B cell (primary cell): Measurements from ENCODE around the gene RPTOR. TPM values are rescaled to one million over a fixed set of nuclear protein-coding genes. Genes with fewer than 3 reads are reported as not detected.

Source experiments
- ATAC-seq: fragments of 200-7000 bp; cut with Tn5 transposase; one replicate; pipeline ENCODE4 v1.10.0; 2021; ENCODE audit warnings: low read depth, mild to moderate bottlenecking, moderate number of reproducible peaks, moderate library complexity
- CTCF ChIA-PET: fragments of 350-600 bp; sonication (Branson Sonifier 250); formaldehyde crosslinking; loops from one replicate; lab custom pipeline; 2021; ENCODE audit warnings: antibody characterized with exemption, inconsistent platforms; lab: Charles Lee
- POLR2A ChIA-PET: fragments of 350-600 bp; sonication (Branson Sonifier 250); formaldehyde crosslinking; loops from one replicate; lab custom pipeline; 2021; ENCODE audit warnings: antibody characterized with exemption; lab: Charles Lee
- DNase-seq: peaks from one replicate; pipeline ENCODE4 v3.0.0; 2013
- H2AFZ ChIP-seq: 2 replicates; pipeline ENCODE4 v1.6.1; 2012; ENCODE audit warnings: mild to moderate bottlenecking, low read depth, low read length; ENCODE audit not compliant: insufficient read depth, poor library complexity, severe bottlenecking
- H3K27ac ChIP-seq, 2 donors: 1 replicate in 1 of 2; 2 replicates in 1 of 2; pipeline ENCODE4 v1.5.1; 2012 to 2013; ENCODE audit warnings: low read length in 2 of 2, mild to moderate bottlenecking in 2 of 2, moderate library complexity in 1 of 2
- H3K27me3 ChIP-seq, 4 experiments: fragments of 200-600 bp in 1 of 4; sonication (generic) in 1 of 4; replicated peaks in 1 of 4; 1 replicate in 2 of 4; 2 replicates in 2 of 4; pipeline versions ENCODE4 v1.6.1 to v1.7.0; 2013 to 2016; ENCODE audit warnings: low read length in 3 of 4, mild to moderate bottlenecking in 2 of 4, mixed read lengths in 1 of 4, moderate library complexity in 1 of 4; ENCODE audit not compliant: insufficient read depth in 4 of 4, control insufficient read depth in 3 of 4; ENCODE audit errors: control extremely low read depth in 1 of 4
- H3K36me3 ChIP-seq, 2 experiments: replicated peaks in 1 of 2; 1 replicate in 1 of 2; 2 replicates in 1 of 2; pipeline versions ENCODE4 v1.6.1 to v1.7.1; 2013; ENCODE audit warnings: low read length in 1 of 2; ENCODE audit not compliant: insufficient read depth in 2 of 2, control insufficient read depth in 1 of 2; ENCODE audit errors: control extremely low read depth in 1 of 2, extremely low read depth in 1 of 2
- H3K4me1 ChIP-seq, 2 donors: fragments of 200-600 bp in 1 of 2; sonication (generic) in 1 of 2; 1 replicate in 1 of 2; 2 replicates in 1 of 2; pipeline versions ENCODE4 v1.5.1 to v1.6.1; 2013 to 2017; ENCODE audit warnings: low read length in 2 of 2; ENCODE audit not compliant: control insufficient read depth in 2 of 2, insufficient read depth in 2 of 2
- H3K4me2 ChIP-seq: replicated peaks from 2 replicates; pipeline ENCODE3; 2012; ENCODE audit warnings: mild to moderate bottlenecking, low read depth, low read length; ENCODE audit not compliant: poor library complexity, severe bottlenecking
- H3K4me3 ChIP-seq, 5 experiments: fragments of 200-600 bp in 1 of 5; sonication (generic) in 1 of 5; 1 replicate in 3 of 5; 2 replicates in 2 of 5; pipeline versions ENCODE4 v1.5.1 to v1.7.0; 2011 to 2016; ENCODE audit warnings: low read length in 4 of 5, mild to moderate bottlenecking in 4 of 5, low read depth in 2 of 5, control low read depth in 1 of 5, moderate library complexity in 1 of 5; ENCODE audit not compliant: insufficient read depth in 1 of 5; ENCODE audit errors: control extremely low read depth in 1 of 5, extremely low read depth in 1 of 5
- H3K79me2 ChIP-seq: fragments of 200-600 bp; sonication (generic); one replicate; pipeline ENCODE4 v1.6.0; 2016; ENCODE audit warnings: low read length; ENCODE audit not compliant: control insufficient read depth, insufficient read depth
- H3K9ac ChIP-seq: fragments of 200-600 bp; sonication (generic); 2 replicates; pipeline ENCODE4 v1.6.1; 2017; ENCODE audit warnings: mild to moderate bottlenecking, low read length, moderate library complexity
- H3K9me3 ChIP-seq, 3 donors: one replicate each; pipeline versions ENCODE4 v1.6.1 to v1.7.1; 2013; ENCODE audit warnings: low read length in 2 of 3; ENCODE audit not compliant: control insufficient read depth in 2 of 3, insufficient read depth in 1 of 3; ENCODE audit errors: control extremely low read depth in 1 of 3
- H4K20me1 ChIP-seq: 2 replicates; pipeline ENCODE4 v1.6.0; 2012; ENCODE audit warnings: mild to moderate bottlenecking, low read length; ENCODE audit not compliant: insufficient read depth, control insufficient read depth, poor library complexity, severe bottlenecking
- H3K27ac Mint-ChIP-seq: one replicate; pipeline ENCODE4 v1.8.0; 2021; ENCODE audit warnings: mixed read lengths
- H3K27me3 Mint-ChIP-seq: one replicate; pipeline ENCODE4 v1.8.0; 2021; ENCODE audit warnings: mixed read lengths
- H3K4me1 Mint-ChIP-seq: one replicate; pipeline ENCODE4 v1.8.0; 2021; ENCODE audit warnings: mixed read lengths
- H3K4me3 Mint-ChIP-seq: one replicate; pipeline ENCODE4 v1.8.0; 2021; ENCODE audit warnings: mixed read lengths
- H3K9me3 Mint-ChIP-seq: one replicate; pipeline ENCODE4 v1.8.0; 2022; ENCODE audit warnings: mixed read lengths; ENCODE audit not compliant: insufficient read depth
- EZH2 ChIP-seq: IDR thresholded peaks from 2 replicates; pipeline ENCODE4 v1.6.1; 2012; ENCODE audit warnings: borderline replicate concordance, low read depth, mild to moderate bottlenecking, moderate library complexity, low read length; ENCODE audit not compliant: insufficient read depth, poor library complexity, severe bottlenecking
- WGBS: methylation state at CpG from one replicate; pipeline ENCODE4 v1.1.5; 2013; ENCODE audit warnings: missing lambda C conversion rate; ENCODE audit not compliant: insufficient coverage; 5-methylcytosine and 5-hydroxymethylcytosine counted together
- intact Hi-C: fragments of 100-400 bp; cut with micrococcal nuclease; formaldehyde crosslinking; loops from one replicate; pipeline ENCODE4 v1.10.0; 2022
- polyA plus RNA-seq: library from polyadenylated mRNA; depleted of rRNA; stranded (reverse); fragments of >200 nt; gene quantifications from 2 replicates; pipeline ENCODE4 v1.2.3, GENCODE V29; 2012
- total RNA-seq, 2 donors: library from RNA; stranded (reverse); fragments of 120-200 nt in 1 of 2; gene quantifications; 1 replicate in 1 of 2; 2 replicates in 1 of 2; pipeline versions ENCODE4 v1.2.3 to v1.2.4, GENCODE V29; 2013 to 2022
- TF ChIP-seq, protein P1 (sequence below): fragments of 200-600 bp; IDR thresholded peaks from one replicate; pipeline ENCODE4 v1.8.0; 2022; ENCODE audit warnings: antibody characterized with exemption, mild to moderate bottlenecking

Gene RPTOR
- total and polyA plus RNA-seq, 2 donors (not counting 1 experiment from before 2014, with no cell fraction given), result 13.4 to 58.8 TPM

DNA sequence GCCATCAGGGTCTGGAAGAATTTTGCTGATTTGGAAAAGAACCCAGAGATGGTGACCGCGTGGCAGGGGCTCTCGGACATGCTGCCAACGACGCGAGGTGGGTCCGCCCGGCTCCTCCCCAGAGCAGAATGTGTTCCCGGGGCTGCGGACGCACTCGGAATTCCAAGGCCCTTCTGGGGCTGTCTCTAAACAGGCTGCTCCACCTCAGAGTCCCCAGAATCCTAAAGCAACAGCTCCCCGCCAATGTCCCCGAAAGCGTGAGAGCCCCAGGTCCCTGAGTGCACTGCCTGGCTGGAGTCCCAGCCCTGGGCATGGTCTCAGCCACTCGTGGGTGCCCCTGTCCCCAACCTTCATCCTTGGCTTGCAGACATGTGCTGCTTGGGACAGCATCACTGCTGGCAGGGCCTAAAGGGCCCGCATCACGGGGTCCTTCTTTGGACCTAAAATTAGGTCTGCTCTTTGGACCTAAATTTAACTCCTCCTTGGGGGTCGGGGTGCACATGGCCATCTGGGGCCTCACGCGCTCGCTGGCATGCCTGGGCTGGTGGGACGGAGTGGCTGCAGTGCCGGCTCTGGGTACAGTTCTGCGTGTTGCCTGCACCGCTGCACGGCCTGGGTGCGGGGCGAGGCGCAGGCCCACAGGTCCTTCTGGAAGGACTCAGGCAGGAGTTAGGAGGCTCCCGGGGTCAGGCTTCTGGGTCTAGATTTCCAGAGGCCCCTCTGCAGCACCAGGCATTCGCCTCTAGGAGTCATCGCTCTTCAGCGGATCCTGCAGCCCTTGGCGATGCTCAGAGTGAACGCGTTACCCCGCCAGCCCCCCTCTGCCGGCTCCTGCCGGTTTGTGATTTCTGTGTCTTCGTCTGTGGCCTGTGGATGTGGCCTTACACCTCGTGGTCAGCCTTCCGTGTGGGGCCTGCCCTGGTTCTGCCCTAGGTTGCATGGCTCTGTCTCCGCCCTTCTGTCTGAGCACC lies 405.1 kb downstream of the RPTOR start:
- Histone ChIP-seq H3K36me3 (peaks cover 0 to 30% of the 10 kb centered on the region in 2 experiments), H3K9ac (no peak overlapping the region), H3K79me2 (no peaks in the 10 kb centered on the region), H4K20me1 (no peaks in the 10 kb centered on the region), H2AFZ (no peak overlapping the region), H3K27me3 (no peaks in the 10 kb centered on the region), H3K4me2 (no peak overlapping the region), H3K4me3 (no peak overlapping the region), H3K27ac (no peak overlapping the region), H3K9me3 (peaks cover 0 to 4% (median 0%) of the 10 kb centered on the region in 3 donors), H3K4me1 (peaks cover 10 to 14% of the 10 kb centered on the region in 2 donors)
- Mint-ChIP-seq H3K27ac (no peak overlapping the region), H3K9me3 (no peaks in the 10 kb centered on the region), H3K4me3 (no peak overlapping the region), H3K4me1 (peaks cover 10% of the 10 kb centered on the region), H3K27me3 (no peaks in the 10 kb centered on the region)
- ChIA-PET CTCF (interaction anchor here (1.2 kb wide), 1 partner anchor 39 kb away, joined by 4 read pairs; no protein-coding TSS in a partner anchor), POLR2A (no interaction called here)
- 96% methylated on average over 44 of the region's 44 CpGs for WGBS
- DNase-seq, result no peak
- ATAC-seq, result no peak
- TF ChIP-seq EZH2, result no peak
- TF ChIP-seq, protein P1, sequence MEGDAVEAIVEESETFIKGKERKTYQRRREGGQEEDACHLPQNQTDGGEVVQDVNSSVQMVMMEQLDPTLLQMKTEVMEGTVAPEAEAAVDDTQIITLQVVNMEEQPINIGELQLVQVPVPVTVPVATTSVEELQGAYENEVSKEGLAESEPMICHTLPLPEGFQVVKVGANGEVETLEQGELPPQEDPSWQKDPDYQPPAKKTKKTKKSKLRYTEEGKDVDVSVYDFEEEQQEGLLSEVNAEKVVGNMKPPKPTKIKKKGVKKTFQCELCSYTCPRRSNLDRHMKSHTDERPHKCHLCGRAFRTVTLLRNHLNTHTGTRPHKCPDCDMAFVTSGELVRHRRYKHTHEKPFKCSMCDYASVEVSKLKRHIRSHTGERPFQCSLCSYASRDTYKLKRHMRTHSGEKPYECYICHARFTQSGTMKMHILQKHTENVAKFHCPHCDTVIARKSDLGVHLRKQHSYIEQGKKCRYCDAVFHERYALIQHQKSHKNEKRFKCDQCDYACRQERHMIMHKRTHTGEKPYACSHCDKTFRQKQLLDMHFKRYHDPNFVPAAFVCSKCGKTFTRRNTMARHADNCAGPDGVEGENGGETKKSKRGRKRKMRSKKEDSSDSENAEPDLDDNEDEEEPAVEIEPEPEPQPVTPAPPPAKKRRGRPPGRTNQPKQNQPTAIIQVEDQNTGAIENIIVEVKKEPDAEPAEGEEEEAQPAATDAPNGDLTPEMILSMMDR, result no peak
- intact Hi-C loops, result no loop called here
